GM23248 (cell line): ENCODE results near the gene TMEM121B.

Experiments used
- EZH2 ChIP-seq: fragments of 200-600 bp; sonication (generic); IDR thresholded peaks from 2 replicates; pipeline ENCODE4 v1.6.1; 2018; ENCODE audit warnings: antibody characterized with exemption, mild to moderate bottlenecking; ENCODE audit not compliant: insufficient read depth, poor library complexity, severe bottlenecking
- EZH2phosphoT487 ChIP-seq: fragments of 200-600 bp; sonication (generic); IDR thresholded peaks from 2 replicates; pipeline ENCODE4 v1.6.1; 2018; ENCODE audit warnings: antibody characterized with exemption, moderate library complexity, mild to moderate bottlenecking, low read depth; ENCODE audit not compliant: insufficient read depth

DNA sequence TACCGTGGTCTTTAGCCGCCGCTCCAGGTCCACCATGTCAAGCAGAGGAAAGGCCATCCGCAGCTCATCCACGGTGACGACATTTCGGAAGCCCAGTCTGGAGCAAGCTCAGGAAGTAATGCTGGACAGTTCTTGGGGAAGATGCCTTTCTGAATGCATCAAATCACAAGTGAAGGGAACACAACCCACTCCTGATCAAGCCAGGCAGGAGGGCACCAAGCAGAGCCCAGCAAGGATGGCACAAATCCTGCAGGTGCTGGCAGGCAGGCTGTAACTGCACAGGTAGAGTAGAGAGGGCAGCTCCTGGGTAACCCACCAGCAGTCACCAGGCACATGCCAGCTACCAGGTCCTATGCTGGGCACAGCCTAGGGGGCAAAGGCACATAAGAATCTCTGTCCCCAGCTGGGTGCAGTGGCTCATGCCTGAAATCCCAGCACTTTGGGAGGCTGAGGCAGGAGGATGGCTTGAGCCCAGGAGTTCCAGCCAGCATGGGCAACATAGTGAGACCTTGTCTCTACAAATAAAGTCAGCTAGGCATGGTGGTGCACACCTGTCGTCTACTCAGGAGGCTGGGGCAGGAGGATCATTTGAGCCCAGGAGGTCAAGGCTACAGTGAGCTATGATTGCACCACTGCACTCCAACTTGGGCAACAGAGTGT lies 24.0 kb upstream of the TMEM121B start:
- TF ChIP-seq EZH2 (no peak), EZH2phosphoT487 (no peak)
